Measurements from ENCODE around the gene TMEM94.

- TF ChIP-seq CTCF (IDR thresholded peaks at IDR 0.05) (no peak), POLR2A (IDR thresholded peaks at IDR 0.05) (no peak), EP300 (IDR thresholded peaks at IDR 0.05) (no peak)
Observed at GRCh38 chr17:75460295-75460694, 3.9 kb downstream of the TMEM94 start.

Measured in gastroesophageal sphincter (tissue), 3 donors.